Measurements from ENCODE around the gene UQCRC1.

DNA sequence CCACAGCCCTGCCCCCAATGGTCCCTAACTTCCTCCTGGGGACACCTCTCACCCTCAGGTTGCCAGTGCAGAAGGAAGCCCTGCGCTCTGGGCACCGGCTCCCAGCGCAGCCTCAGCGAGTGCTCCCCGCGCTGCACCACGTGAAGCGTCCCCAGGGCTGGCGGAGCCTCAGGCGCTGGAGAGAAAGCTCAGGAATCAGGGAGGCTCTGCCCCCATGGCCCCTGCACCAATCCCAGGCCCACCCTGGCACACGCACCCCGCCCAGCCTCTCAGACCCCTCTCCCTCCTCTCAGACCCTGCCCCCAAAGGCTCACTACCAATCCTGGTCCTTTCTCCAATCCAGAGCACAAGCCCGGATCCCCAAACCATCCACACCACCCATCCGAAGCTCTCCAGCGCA lies 21.2 kb downstream of the UQCRC1 start:
- TF ChIP-seq, protein P1, sequence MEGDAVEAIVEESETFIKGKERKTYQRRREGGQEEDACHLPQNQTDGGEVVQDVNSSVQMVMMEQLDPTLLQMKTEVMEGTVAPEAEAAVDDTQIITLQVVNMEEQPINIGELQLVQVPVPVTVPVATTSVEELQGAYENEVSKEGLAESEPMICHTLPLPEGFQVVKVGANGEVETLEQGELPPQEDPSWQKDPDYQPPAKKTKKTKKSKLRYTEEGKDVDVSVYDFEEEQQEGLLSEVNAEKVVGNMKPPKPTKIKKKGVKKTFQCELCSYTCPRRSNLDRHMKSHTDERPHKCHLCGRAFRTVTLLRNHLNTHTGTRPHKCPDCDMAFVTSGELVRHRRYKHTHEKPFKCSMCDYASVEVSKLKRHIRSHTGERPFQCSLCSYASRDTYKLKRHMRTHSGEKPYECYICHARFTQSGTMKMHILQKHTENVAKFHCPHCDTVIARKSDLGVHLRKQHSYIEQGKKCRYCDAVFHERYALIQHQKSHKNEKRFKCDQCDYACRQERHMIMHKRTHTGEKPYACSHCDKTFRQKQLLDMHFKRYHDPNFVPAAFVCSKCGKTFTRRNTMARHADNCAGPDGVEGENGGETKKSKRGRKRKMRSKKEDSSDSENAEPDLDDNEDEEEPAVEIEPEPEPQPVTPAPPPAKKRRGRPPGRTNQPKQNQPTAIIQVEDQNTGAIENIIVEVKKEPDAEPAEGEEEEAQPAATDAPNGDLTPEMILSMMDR (IDR thresholded peaks at IDR 0.05) = no peak
- no peak for TF ChIP-seq POLR2A (IDR thresholded peaks at IDR 0.05)
- TF ChIP-seq POLR2AphosphoS5 (IDR thresholded peaks at IDR 0.05) = no peak
- TF ChIP-seq EP300 (IDR thresholded peaks at IDR 0.05) = no peak
